H1 (cell line): ENCODE data around the gene TPO. TPM values are rescaled to one million over a fixed set of nuclear protein-coding genes. Genes with fewer than 3 reads are reported as not detected.

ENCODE experiments used
- CTCF ChIA-PET: fragments of 300-600 bp; sonication (Branson Sonifier 250); formaldehyde crosslinking; loops from one replicate; lab custom pipeline; 2021; ENCODE audit not compliant: partially characterized antibody; lab: Charles Lee
- POLR2A ChIA-PET: fragments of 300-600 bp; sonication (Branson Sonifier 250); formaldehyde crosslinking; loops from one replicate; lab custom pipeline; 2021; ENCODE audit warnings: inconsistent platforms; ENCODE audit not compliant: partially characterized antibody; lab: Charles Lee
- DNase-seq, 2 experiments: peaks; one replicate each; pipeline versions ENCODE4 v3.0.0 to v3.0.0-alpha.2; 2010 to 2022; ENCODE audit warnings: low spot score in 2 of 2, low read depth in 1 of 2, mixed read lengths in 1 of 2
- FAIRE-seq: peaks from 2 replicates; lab custom pipeline; 2011; peaks lifted over from hg19 to GRCh38; lab: Jason Lieb, UNC
- H2AFZ ChIP-seq: 2 replicates; pipeline ENCODE4 v1.8.1; 2012; ENCODE audit warnings: low read length, inconsistent platforms
- H2AK5ac ChIP-seq: 2 replicates; pipeline ENCODE4 v1.6.1; 2013; ENCODE audit warnings: low read depth, low read length
- H2BK120ac ChIP-seq: replicated peaks from 2 replicates; pipeline ENCODE3; 2013; ENCODE audit warnings: low read depth, low read length, inconsistent platforms
- H2BK12ac ChIP-seq: 2 replicates; pipeline ENCODE4 v1.6.1; 2013; ENCODE audit warnings: low read depth, low read length
- H2BK15ac ChIP-seq: 2 replicates; pipeline ENCODE4 v1.6.1; 2013; ENCODE audit warnings: low read length
- H2BK20ac ChIP-seq: 2 replicates; pipeline ENCODE4 v1.6.1; 2013; ENCODE audit warnings: low read length
- H2BK5ac ChIP-seq: 2 replicates; pipeline ENCODE4 v1.6.1; 2013; ENCODE audit warnings: low read depth, low read length
- H3K14ac ChIP-seq: 2 replicates; pipeline ENCODE4 v1.6.1; 2013; ENCODE audit warnings: inconsistent platforms; ENCODE audit not compliant: insufficient read length
- H3K18ac ChIP-seq: 2 replicates; pipeline ENCODE4 v1.6.1; 2013; ENCODE audit warnings: low read length; ENCODE audit errors: extremely low read depth
- H3K23ac ChIP-seq: 2 replicates; pipeline ENCODE4 v1.6.1; 2013; ENCODE audit warnings: inconsistent platforms; ENCODE audit not compliant: insufficient read length
- H3K23me2 ChIP-seq: 2 replicates; pipeline ENCODE4 v1.6.1; 2013; ENCODE audit warnings: low read depth, low read length
- H3K27ac ChIP-seq: 2 replicates; pipeline ENCODE4 v1.6.1; 2011; ENCODE audit warnings: low read depth, low read length, inconsistent platforms
- H3K27me3 ChIP-seq, 4 experiments: replicated peaks in 1 of 4; 1 replicate in 1 of 4; 2 replicates in 3 of 4; pipeline versions ENCODE4 v1.6.1 to v1.8.1; 2011 to 2013; ENCODE audit warnings: low read length in 3 of 4, mild to moderate bottlenecking in 3 of 4, inconsistent platforms in 2 of 4, mixed read lengths in 2 of 4, moderate library complexity in 1 of 4; ENCODE audit not compliant: control insufficient read depth in 3 of 4, insufficient read depth in 3 of 4; ENCODE audit errors: extremely low read depth in 1 of 4
- H3K36me3 ChIP-seq, 4 experiments: 2 replicates each; pipeline versions ENCODE4 v1.6.1 to v1.8.1; 2011 to 2013; ENCODE audit warnings: mild to moderate bottlenecking in 4 of 4, low read length in 3 of 4, moderate library complexity in 2 of 4, control low read depth in 1 of 4, inconsistent platforms in 1 of 4; ENCODE audit not compliant: insufficient read depth in 4 of 4, control insufficient read depth in 2 of 4
- H3K4ac ChIP-seq: replicated peaks from 2 replicates; pipeline ENCODE3; 2013; ENCODE audit warnings: low read length, low read depth, mixed read lengths, inconsistent platforms; ENCODE audit not compliant: insufficient read length
- H3K4me1 ChIP-seq, 4 experiments: replicated peaks in 1 of 4; 1 replicate in 1 of 4; 2 replicates in 3 of 4; pipeline versions ENCODE4 v1.6.1 to v1.8.1; 2011 to 2013; ENCODE audit warnings: low read length in 3 of 4, inconsistent platforms in 2 of 4, mixed read lengths in 1 of 4; ENCODE audit not compliant: insufficient read depth in 4 of 4, control insufficient read depth in 3 of 4
- H3K4me2 ChIP-seq, 2 experiments: 2 replicates each; pipeline versions ENCODE4 v1.6.1 to v1.8.1; 2011 to 2013; ENCODE audit warnings: low read depth in 2 of 2, low read length in 2 of 2, control low read depth in 1 of 2, inconsistent platforms in 1 of 2, mild to moderate bottlenecking in 1 of 2; ENCODE audit not compliant: insufficient read depth in 1 of 2
- H3K4me3 ChIP-seq, 4 experiments: fragments of 200-600, 300-600 bp in 1 of 4; sonication (generic), shearing (Covaris generic), sonication (Bioruptor Twin) in 1 of 4; 2 replicates each; pipeline versions ENCODE4 v1.5.1 to v1.8.1; 2011 to 2016; ENCODE audit warnings: low read length in 4 of 4, low read depth in 3 of 4, control low read depth in 2 of 4, inconsistent platforms in 2 of 4, mild to moderate bottlenecking in 2 of 4, mixed read lengths in 1 of 4, moderate library complexity in 1 of 4; ENCODE audit not compliant: insufficient read depth in 2 of 4; ENCODE audit errors: extremely low read depth in 1 of 4
- H3K56ac ChIP-seq: replicated peaks from 2 replicates; pipeline ENCODE3; 2013; ENCODE audit warnings: low read depth, mild to moderate bottlenecking, mixed read lengths, low read length, inconsistent platforms; ENCODE audit not compliant: insufficient read length
- H3K79me1 ChIP-seq: 2 replicates; pipeline ENCODE4 v1.6.1; 2013; ENCODE audit warnings: low read depth, low read length, control low read depth
- H3K79me2 ChIP-seq, 2 experiments: 2 replicates each; pipeline versions ENCODE4 v1.6.1 to v1.8.1; 2012 to 2013; ENCODE audit warnings: low read length in 2 of 2, mild to moderate bottlenecking in 2 of 2, inconsistent platforms in 1 of 2; ENCODE audit not compliant: insufficient read depth in 2 of 2, control insufficient read depth in 1 of 2
- H3K9ac ChIP-seq, 4 experiments: replicated peaks in 1 of 4; 1 replicate in 1 of 4; 2 replicates in 3 of 4; pipeline versions ENCODE4 v1.6.1 to v1.8.1; 2011 to 2013; ENCODE audit warnings: low read depth in 3 of 4, low read length in 3 of 4, control low read depth in 2 of 4, mild to moderate bottlenecking in 2 of 4, moderate library complexity in 2 of 4, inconsistent platforms in 1 of 4; ENCODE audit errors: extremely low read depth in 1 of 4
- H3K9me3 ChIP-seq, 2 experiments: 2 replicates each; pipeline versions ENCODE4 v1.6.1 to v1.8.1; 2012 to 2013; ENCODE audit warnings: mild to moderate bottlenecking in 2 of 2, moderate library complexity in 2 of 2, control low read depth in 1 of 2, inconsistent platforms in 1 of 2, low read depth in 1 of 2, low read length in 1 of 2, mixed read lengths in 1 of 2; ENCODE audit not compliant: insufficient read depth in 2 of 2
- H4K20me1 ChIP-seq, 2 experiments: replicated peaks in 1 of 2; 2 replicates each; pipeline versions ENCODE3 to v1.8.1; 2011 to 2013; ENCODE audit warnings: inconsistent platforms in 2 of 2, low read length in 2 of 2, mild to moderate bottlenecking in 1 of 2; ENCODE audit not compliant: insufficient read depth in 2 of 2, control insufficient read depth in 1 of 2
- H4K5ac ChIP-seq: 2 replicates; pipeline ENCODE4 v1.6.1; 2013; ENCODE audit warnings: low read length, low read depth, mixed read lengths, inconsistent platforms; ENCODE audit not compliant: insufficient read length
- H4K8ac ChIP-seq: 2 replicates; pipeline ENCODE4 v1.8.0; 2013; ENCODE audit warnings: mild to moderate bottlenecking, moderate library complexity, low read length, inconsistent platforms; ENCODE audit not compliant: insufficient read depth; ENCODE audit errors: extremely low read depth
- H4K91ac ChIP-seq: replicated peaks from 2 replicates; pipeline ENCODE3; 2013; ENCODE audit warnings: low read length, mixed read lengths, inconsistent platforms; ENCODE audit not compliant: insufficient read length
- BACH1 ChIP-seq: IDR thresholded peaks from 2 replicates; pipeline ENCODE4 v1.6.1; 2012; ENCODE audit warnings: low read length, improper control_type of control experiment
- BRCA1 ChIP-seq: IDR thresholded peaks from 2 replicates; pipeline ENCODE4 v1.6.1; 2012; ENCODE audit warnings: low read depth, low read length, improper control_type of control experiment
- CTBP2 ChIP-seq: IDR thresholded peaks from 2 replicates; pipeline ENCODE4 v1.7.0; 2011; ENCODE audit warnings: borderline replicate concordance, mild to moderate bottlenecking, moderate library complexity, mixed read lengths, low read length; ENCODE audit not compliant: insufficient read depth, insufficient read length
- FOSL1 ChIP-seq: IDR thresholded peaks from 2 replicates; pipeline ENCODE4 v1.6.1; 2011; ENCODE audit warnings: mild to moderate bottlenecking, low read depth, low read length, moderate library complexity; ENCODE audit not compliant: insufficient read depth
- GABPA ChIP-seq: IDR thresholded peaks from 2 replicates; pipeline ENCODE4 v1.6.1; 2011; ENCODE audit warnings: mild to moderate bottlenecking, low read length, moderate library complexity, borderline replicate concordance; ENCODE audit not compliant: insufficient read depth
- JUN ChIP-seq: IDR thresholded peaks from 2 replicates; pipeline ENCODE4 v1.6.1; 2011; ENCODE audit warnings: low read depth, mild to moderate bottlenecking, improper control_type of control experiment, low read length
- KDM5A ChIP-seq: fragments of 200-600 bp; IDR thresholded peaks from 2 replicates; pipeline ENCODE4 v1.7.1; 2012; ENCODE audit warnings: mild to moderate bottlenecking, low read length, inconsistent platforms, mixed read lengths
- NANOG ChIP-seq: IDR thresholded peaks from 2 replicates; pipeline ENCODE4 v1.6.1; 2011; ENCODE audit warnings: low read length, low read depth, mild to moderate bottlenecking, inconsistent platforms; ENCODE audit not compliant: insufficient read depth, poor library complexity, severe bottlenecking
- PHF8 ChIP-seq: fragments of 200-600 bp; sonication (generic); conservative IDR thresholded peaks from 2 replicates; pipeline ENCODE4 v1.7.1; 2012; ENCODE audit warnings: low read depth, mild to moderate bottlenecking, inconsistent platforms, low read length, moderate library complexity
- SAP30 ChIP-seq: fragments of 300-600 bp; sonication (generic); IDR thresholded peaks from 2 replicates; pipeline ENCODE4 v1.7.1; 2012; ENCODE audit warnings: low read length, moderate library complexity, mild to moderate bottlenecking, inconsistent platforms; ENCODE audit not compliant: insufficient read depth, insufficient replicate concordance
- TAF1 ChIP-seq: IDR thresholded peaks from 2 replicates; pipeline ENCODE4 v1.6.1; 2011; ENCODE audit warnings: mild to moderate bottlenecking, low read depth, low read length
- WGBS, 2 experiments: shearing (Covaris generic) in 1 of 2; methylation state at CpG; one replicate each; pipeline versions ENCODE4 v1.1.6 to v1.1.7; 2013 to 2015; ENCODE audit warnings: low lambda C conversion rate in 2 of 2, mixed read lengths in 2 of 2, inconsistent platforms in 1 of 2, low coverage in 1 of 2, missing lambda C conversion rate in 1 of 2; ENCODE audit not compliant: insufficient replicate concordance in 2 of 2, insufficient coverage in 1 of 2, insufficient read length in 1 of 2; ENCODE audit errors: extremely low coverage in 1 of 2, missing lambda C conversion rate in 1 of 2; 5-methylcytosine and 5-hydroxymethylcytosine counted together
- polyA plus RNA-seq, 7 experiments: library from polyadenylated mRNA; depleted of rRNA in 3 of 7; stranded (reverse) in 5 of 7; unstranded in 2 of 7; fragments of >200 nt in 5 of 7; fragments of 200-250 nt in 2 of 7; gene quantifications; 1 replicate in 5 of 7; 2 replicates in 1 of 7; 4 replicates in 1 of 7; pipeline versions ENCODE4 v1.2.1 to v1.2.3, GENCODE V29; 2011 to 2013; ENCODE audit warnings: missing spikeins in 2 of 7, mixed read lengths in 2 of 7
- total RNA-seq: library from RNA; stranded (reverse); fragmentation: NEBNext Ultra II Directional; extraction: Animal tissue kit (Norgen Biotek cat#: 25700); gene quantifications from 2 replicates; pipeline ENCODE4 v1.2.1, GENCODE V29; 2021
- TF ChIP-seq, protein P1 (sequence below): IDR thresholded peaks from 2 replicates; pipeline ENCODE4 v1.6.1; 2012; ENCODE audit warnings: low read length, inconsistent platforms

The TPO gene
- total and polyA plus RNA-seq, 2 of the 8 experiments (the other 6 are each of a cell fraction or from before 2014, with no cell fraction given): not detected

DNA sequence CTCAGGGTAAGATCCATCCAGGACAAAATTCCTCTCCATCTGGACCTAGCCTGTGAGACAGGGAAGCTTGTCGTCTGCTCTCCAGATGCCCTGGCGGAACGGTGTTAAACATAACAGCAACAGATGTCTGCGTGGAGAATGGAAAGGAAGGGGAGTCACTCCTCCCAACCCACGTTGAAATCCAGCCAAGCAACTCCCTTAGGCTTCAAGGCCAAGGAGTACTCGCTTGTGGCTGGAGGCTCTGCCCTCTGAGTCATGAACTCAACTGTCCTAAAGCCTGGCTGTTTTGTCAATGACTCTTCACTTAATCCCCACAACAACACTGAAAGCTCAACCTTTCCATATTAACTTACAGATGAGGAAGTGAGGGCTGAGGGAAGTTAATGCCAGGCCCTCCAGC, 42.2 kb downstream of the TPO start:
- peaks cover 0 to 3% of the 10 kb centered on the region in 2 experiments; a peak in 1 of 4 replicates for H3K9me3 ChIP-seq
- H2BK20ac ChIP-seq: no peak overlapping the region
- POLR2A ChIA-PET: no interaction called here
- no peaks in the 10 kb centered on the region for H3K23me2 ChIP-seq
- CTCF ChIA-PET: interaction anchor here (0.6 kb wide), 1 partner anchor 20 kb away, joined by 3 read pairs; no protein-coding TSS in a partner anchor
- H4K20me1 ChIP-seq: no peaks in the 10 kb centered on the region
- no peak overlapping the region for H2BK15ac ChIP-seq
- H3K4me3 ChIP-seq: no peak overlapping the region
- H3K4ac ChIP-seq: no peak overlapping the region
- no peaks in the 10 kb centered on the region for H3K79me2 ChIP-seq
- no peaks in the 10 kb centered on the region for H3K27me3 ChIP-seq
- 85% methylated on average over 6 of the region's 6 CpGs; no CpG with 5 or more reads in 1 of the 2 experiments for WGBS, 2 experiments
- no peak overlapping the region for H3K4me2 ChIP-seq
- H4K5ac ChIP-seq: no peak overlapping the region
- no peak overlapping the region for H3K23ac ChIP-seq
- H3K18ac ChIP-seq: no peak overlapping the region
- H2AK5ac ChIP-seq: no peak overlapping the region
- no peak overlapping the region for H2AFZ ChIP-seq
- no peak overlapping the region for H2BK12ac ChIP-seq
- DNase-seq: no peak
- H4K8ac ChIP-seq: no peak overlapping the region
- H3K14ac ChIP-seq: no peak overlapping the region
- no peak overlapping the region for H4K91ac ChIP-seq
- H3K79me1 ChIP-seq: no peaks in the 10 kb centered on the region
- H2BK120ac ChIP-seq: no peak overlapping the region
- no peak overlapping the region for H2BK5ac ChIP-seq
- H3K56ac ChIP-seq: no peak overlapping the region
- H3K9ac ChIP-seq: no peak overlapping the region
- no peaks in the 10 kb centered on the region for H3K36me3 ChIP-seq
- H3K4me1 ChIP-seq: no peaks in the 10 kb centered on the region
- no peak overlapping the region for H3K27ac ChIP-seq
- FAIRE-seq: no peak
- TF ChIP-seq NANOG: no peak
- no peak for TF ChIP-seq PHF8
- TF ChIP-seq SAP30: no peak
- TF ChIP-seq BACH1: no peak
- TF ChIP-seq, protein P1, sequence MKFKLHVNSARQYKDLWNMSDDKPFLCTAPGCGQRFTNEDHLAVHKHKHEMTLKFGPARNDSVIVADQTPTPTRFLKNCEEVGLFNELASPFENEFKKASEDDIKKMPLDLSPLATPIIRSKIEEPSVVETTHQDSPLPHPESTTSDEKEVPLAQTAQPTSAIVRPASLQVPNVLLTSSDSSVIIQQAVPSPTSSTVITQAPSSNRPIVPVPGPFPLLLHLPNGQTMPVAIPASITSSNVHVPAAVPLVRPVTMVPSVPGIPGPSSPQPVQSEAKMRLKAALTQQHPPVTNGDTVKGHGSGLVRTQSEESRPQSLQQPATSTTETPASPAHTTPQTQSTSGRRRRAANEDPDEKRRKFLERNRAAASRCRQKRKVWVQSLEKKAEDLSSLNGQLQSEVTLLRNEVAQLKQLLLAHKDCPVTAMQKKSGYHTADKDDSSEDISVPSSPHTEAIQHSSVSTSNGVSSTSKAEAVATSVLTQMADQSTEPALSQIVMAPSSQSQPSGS: no peak
- TF ChIP-seq CTBP2: no peak
- no peak for TF ChIP-seq KDM5A
- no peak for TF ChIP-seq BRCA1
- no peak for TF ChIP-seq TAF1
- TF ChIP-seq FOSL1: no peak
- no peak for TF ChIP-seq GABPA
- TF ChIP-seq JUN: no peak
